Smooth muscle cell (in vitro differentiated cells): ENCODE data around the gene OXLD1. TPM values are rescaled to one million over a fixed set of nuclear protein-coding genes. Genes with fewer than 3 reads are reported as not detected.

Experiments used
- DNase-seq: peaks from one replicate; lab custom pipeline; 2025; ENCODE audit not compliant: unreplicated experiment; lab: John Stamatoyannopoulos, UW
- H2AFZ ChIP-seq: fragments of 200-600 bp; sonication (generic); 2 replicates; pipeline ENCODE4 v1.6.0; 2016; ENCODE audit warnings: antibody characterized with exemption, low read depth, mild to moderate bottlenecking
- H3F3A ChIP-seq: fragments of 200-600 bp; sonication (generic); 2 replicates; pipeline ENCODE4 v1.6.0; 2017; ENCODE audit warnings: antibody characterized with exemption, low read depth
- H3K27ac ChIP-seq: fragments of 200-600 bp; sonication (generic); 2 replicates; pipeline ENCODE4 v1.5.1; 2016; ENCODE audit warnings: low read depth, mild to moderate bottlenecking
- H3K27me3 ChIP-seq: fragments of 200-600 bp; sonication (generic); 2 replicates; pipeline ENCODE4 v1.6.1; 2016; ENCODE audit warnings: low read depth, mild to moderate bottlenecking
- H3K36me3 ChIP-seq: fragments of 200-600 bp; sonication (generic); 2 replicates; pipeline ENCODE4 v1.5.1; 2016; ENCODE audit warnings: low read depth
- H3K4me1 ChIP-seq: fragments of 200-600 bp; sonication (generic); 2 replicates; pipeline ENCODE4 v1.5.1; 2016; ENCODE audit warnings: low read depth
- H3K4me2 ChIP-seq: fragments of 200-600 bp; sonication (generic); 2 replicates; pipeline ENCODE4 v1.6.0; 2016; ENCODE audit warnings: mild to moderate bottlenecking
- H3K4me3 ChIP-seq: fragments of 200-600 bp; sonication (generic); 2 replicates; pipeline ENCODE4 v1.5.1; 2016; ENCODE audit warnings: mild to moderate bottlenecking
- H3K79me2 ChIP-seq: fragments of 200-600 bp; sonication (generic); 2 replicates; pipeline ENCODE4 v1.6.0; 2016; ENCODE audit warnings: low read depth, mild to moderate bottlenecking
- H3K9ac ChIP-seq: fragments of 200-600 bp; sonication (generic); 2 replicates; pipeline ENCODE4 v1.6.0; 2016; ENCODE audit warnings: low read depth
- H3K9me3 ChIP-seq: fragments of 200-600 bp; sonication (generic); replicated peaks from 2 replicates; pipeline ENCODE4 v1.5.1; 2016; ENCODE audit warnings: low read depth
- H4K20me1 ChIP-seq: fragments of 200-600 bp; sonication (generic); 2 replicates; pipeline ENCODE4 v1.6.0; 2016; ENCODE audit warnings: low read depth
- CTCF ChIP-seq: fragments of 200-600 bp; sonication (generic); IDR thresholded peaks from 2 replicates; pipeline ENCODE4 v1.5.1; 2017; ENCODE audit warnings: borderline replicate concordance, mild to moderate bottlenecking, antibody characterized with exemption; ENCODE audit not compliant: insufficient read depth, poor library complexity, severe bottlenecking
- WGBS: methylation state at CpG from one replicate; pipeline ENCODE4 v1.1.7; 2016; ENCODE audit warnings: low lambda C conversion rate; 5-methylcytosine and 5-hydroxymethylcytosine counted together
- polyA plus RNA-seq: library from polyadenylated mRNA; unstranded; fragments of >200 nt; fragmentation: Nextera tagmentation; extraction: Ambion mirVana; gene quantifications from 2 replicates; pipeline ENCODE4 v1.2.1, GENCODE V29; 2016
- total RNA-seq: library from RNA; depleted of rRNA; stranded (reverse); fragments of >200 nt; gene quantifications from 2 replicates; pipeline ENCODE4 v1.2.3, GENCODE V29; 2014

The OXLD1 gene
- total and polyA plus RNA-seq, 2 experiments from 2014 or later: 13.0 to 32.3 TPM

GRCh38 chr17:81648707-81649085, 17.7 kb downstream of the OXLD1 start:
- Histone ChIP-seq H3K27ac (no peak overlapping the region), H3K9ac (no peak overlapping the region), H3K4me2 (no peak overlapping the region), H3K27me3 (peaks cover 20% of the 10 kb centered on the region), H3K79me2 (no peaks in the 10 kb centered on the region), H4K20me1 (no peaks in the 10 kb centered on the region), H3K9me3 (no peaks in the 10 kb centered on the region), H3K4me3 (no peak overlapping the region), H2AFZ (no peak overlapping the region), H3F3A (no peaks in the 10 kb centered on the region), H3K36me3 (no peaks in the 10 kb centered on the region), H3K4me1 (peaks cover 3% of the 10 kb centered on the region)
- no peak for DNase-seq
- 99% methylated on average over 14 of the region's 14 CpGs for WGBS
- no peak for TF ChIP-seq CTCF

GRCh38 chr17:81648013-81648706, 18.2 kb downstream of the OXLD1 start:
- WGBS: 51% methylated on average over 51 of the region's 78 CpGs

GRCh38 chr17:81647640-81648012, 18.8 kb downstream of the OXLD1 start:
- H3K79me2 ChIP-seq: no peaks in the 10 kb centered on the region
- TF ChIP-seq CTCF: no peak
- H3K36me3 ChIP-seq: no peaks in the 10 kb centered on the region
- H2AFZ ChIP-seq: no peak overlapping the region
- no peak overlapping the region for H3K9ac ChIP-seq
- H3K9me3 ChIP-seq: no peaks in the 10 kb centered on the region
- H4K20me1 ChIP-seq: no peaks in the 10 kb centered on the region
- H3K4me3 ChIP-seq: no peak overlapping the region
- no peaks in the 10 kb centered on the region for H3K4me1 ChIP-seq
- no peak for DNase-seq
- peaks cover 20% of the 10 kb centered on the region for H3K27me3 ChIP-seq
- no peak overlapping the region for H3K27ac ChIP-seq
- H3K4me2 ChIP-seq: no peak overlapping the region
- H3F3A ChIP-seq: no peaks in the 10 kb centered on the region
- WGBS: 74% methylated on average over 21 of the region's 21 CpGs

More at GRCh38 chr17:81648013-81648706, 18.2 kb downstream of the OXLD1 start:
- peaks cover 20% of the 10 kb centered on the region for H3K27me3 ChIP-seq
- no peaks in the 10 kb centered on the region for H3K9me3 ChIP-seq
- DNase-seq: no peak
- no peaks in the 10 kb centered on the region for H3K36me3 ChIP-seq
- H3K4me2 ChIP-seq: no peak overlapping the region
- H3K79me2 ChIP-seq: no peaks in the 10 kb centered on the region
- no peak overlapping the region for H3K4me3 ChIP-seq
- no peak overlapping the region for H2AFZ ChIP-seq
- H3K9ac ChIP-seq: no peak overlapping the region
- no peaks in the 10 kb centered on the region for H4K20me1 ChIP-seq
- H3F3A ChIP-seq: no peaks in the 10 kb centered on the region
- H3K4me1 ChIP-seq: peaks cover 3% of the 10 kb centered on the region
- no peak for TF ChIP-seq CTCF
- H3K27ac ChIP-seq: no peak overlapping the region

- no peaks in the 10 kb centered on the region for H3K9me3 ChIP-seq
- no peak for DNase-seq
- no peak overlapping the region for H2AFZ ChIP-seq
- H3K4me1 ChIP-seq: peaks cover 4% of the 10 kb centered on the region
- TF ChIP-seq CTCF: no peak
- H3K4me3 ChIP-seq: no peak overlapping the region
- WGBS: 84% methylated on average over 12 of the region's 12 CpGs
- no peaks in the 10 kb centered on the region for H3K79me2 ChIP-seq
- no peak overlapping the region for H3K4me2 ChIP-seq
- no peaks in the 10 kb centered on the region for H4K20me1 ChIP-seq
- no peak overlapping the region for H3K27ac ChIP-seq
- no peaks in the 10 kb centered on the region for H3F3A ChIP-seq
- no peak overlapping the region for H3K9ac ChIP-seq
- peaks cover 20% of the 10 kb centered on the region for H3K27me3 ChIP-seq
- H3K36me3 ChIP-seq: no peaks in the 10 kb centered on the region
These were observed 19.4 kb downstream of the OXLD1 start for GRCh38 chr17:81646869-81647600.
